ENCODE measurements around the gene YEATS2. TPM values are rescaled to one million over a fixed set of nuclear protein-coding genes. Genes with fewer than 3 reads are reported as not detected.

Gene YEATS2
- 22.5 and 24.5 TPM in 2 replicates for total RNA-seq

DNA sequence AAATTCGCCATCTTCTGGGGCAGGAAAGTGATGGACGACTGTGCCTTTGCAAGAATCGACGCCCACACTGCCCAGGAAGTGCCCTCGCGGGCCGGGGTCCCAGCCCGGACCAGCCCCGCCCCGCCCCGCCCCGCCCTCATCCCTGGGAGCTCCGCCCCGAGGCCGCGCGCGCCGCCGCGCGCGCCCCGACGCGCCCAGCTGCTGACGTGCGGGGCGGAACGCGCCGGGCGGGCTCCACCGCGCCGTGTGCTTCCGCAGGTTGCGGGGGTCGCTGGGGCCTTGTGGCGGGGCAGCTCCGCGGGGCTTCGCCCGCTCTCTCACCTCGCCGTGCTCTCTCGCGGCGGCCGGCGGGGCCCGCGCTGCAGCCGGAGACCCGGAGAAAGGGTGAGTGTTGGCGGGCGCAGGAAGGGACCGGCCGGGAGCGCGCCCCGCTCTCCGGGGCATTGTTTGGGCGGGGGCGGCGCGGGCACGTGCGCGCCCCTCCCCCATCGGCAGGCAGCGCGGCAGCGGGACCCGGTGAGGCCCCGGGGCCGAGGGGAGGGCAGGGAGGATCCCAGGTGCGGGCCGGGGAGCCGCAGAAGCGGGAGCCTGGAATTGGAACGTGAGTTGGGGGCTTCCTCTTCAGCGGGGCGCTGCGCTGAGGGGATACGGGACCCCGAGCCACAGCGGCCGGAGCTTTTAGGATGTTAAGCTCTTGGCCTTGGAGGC, at the start of gene YEATS2:
TSS of gene YEATS2 (plus strand) at position 188 of the 708 bp plus-strand sequence. CDS start 17,366 bp downstream, outside the sequence.

DNA sequence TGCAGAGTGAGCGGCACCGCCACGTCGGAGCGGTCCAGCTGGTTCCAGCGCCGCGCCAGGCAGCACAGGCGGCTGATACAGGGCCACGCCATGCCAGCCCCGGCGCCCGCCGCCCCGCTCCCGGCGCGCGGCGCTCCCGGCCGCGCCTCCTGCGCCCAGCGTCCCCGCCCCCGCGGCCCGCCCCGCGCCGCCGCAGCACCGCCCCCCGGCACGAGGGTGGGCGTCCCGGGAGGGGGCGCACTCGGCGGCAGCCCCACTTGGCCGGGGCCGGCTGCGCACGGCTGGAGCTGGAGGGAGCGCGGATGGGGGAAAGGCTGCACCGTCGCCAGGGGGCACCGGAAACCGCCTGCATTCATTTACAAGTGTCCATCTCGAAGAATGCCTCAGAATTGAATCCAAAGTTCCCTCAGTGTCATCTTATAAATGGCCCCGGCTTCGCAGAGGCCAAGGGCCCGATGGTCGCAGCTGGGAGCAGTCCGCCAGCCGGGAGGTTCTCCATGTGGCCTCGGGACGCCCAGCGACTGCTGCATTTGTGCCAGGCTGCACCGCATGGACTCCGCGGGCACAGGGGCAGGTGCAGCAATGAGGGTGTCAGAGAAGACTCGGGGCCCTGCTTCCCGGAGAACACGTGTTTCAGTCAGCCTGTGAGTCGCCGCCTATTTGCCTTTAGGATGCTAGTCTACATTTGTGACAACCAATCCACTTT, 128.0 kb downstream of the YEATS2 start, which contains the start of gene MAP6D1:
TSS of gene MAP6D1 (minus strand) at position 122 of the 706 bp plus-strand sequence. CDS start at position 92, 30 bp downstream.

Other genes with a start within 250 kb of the YEATS2 start
- gene KLHL6, start 142.1 kb upstream of the YEATS2 start, total RNA-seq: not detected in 2 replicates
- gene KLHL24, start 62.2 kb upstream of the YEATS2 start, total RNA-seq: 16.1 and 20.1 TPM in 2 replicates
- 3.2 and 3.6 TPM in 2 replicates for gene MAP6D1, start 127.8 kb downstream of the YEATS2 start, total RNA-seq
- gene PARL, start 187.1 kb downstream of the YEATS2 start, total RNA-seq: 33.6 and 34.8 TPM in 2 replicates